AG09319 (cell line): ENCODE measurements around the gene CDK18.

ENCODE experiments used
- DNase-seq: peaks from one replicate; pipeline ENCODE4 v3.0.0-alpha.2; 2010; ENCODE audit warnings: low read depth; ENCODE audit errors: extremely low read depth
- TF ChIP-seq, protein P1 (sequence below): IDR thresholded peaks from 2 replicates; pipeline ENCODE4 v1.5.1; 2011; ENCODE audit warnings: low read depth, mild to moderate bottlenecking, inconsistent platforms, low read length, moderate library complexity

Gene CDK18

DNA sequence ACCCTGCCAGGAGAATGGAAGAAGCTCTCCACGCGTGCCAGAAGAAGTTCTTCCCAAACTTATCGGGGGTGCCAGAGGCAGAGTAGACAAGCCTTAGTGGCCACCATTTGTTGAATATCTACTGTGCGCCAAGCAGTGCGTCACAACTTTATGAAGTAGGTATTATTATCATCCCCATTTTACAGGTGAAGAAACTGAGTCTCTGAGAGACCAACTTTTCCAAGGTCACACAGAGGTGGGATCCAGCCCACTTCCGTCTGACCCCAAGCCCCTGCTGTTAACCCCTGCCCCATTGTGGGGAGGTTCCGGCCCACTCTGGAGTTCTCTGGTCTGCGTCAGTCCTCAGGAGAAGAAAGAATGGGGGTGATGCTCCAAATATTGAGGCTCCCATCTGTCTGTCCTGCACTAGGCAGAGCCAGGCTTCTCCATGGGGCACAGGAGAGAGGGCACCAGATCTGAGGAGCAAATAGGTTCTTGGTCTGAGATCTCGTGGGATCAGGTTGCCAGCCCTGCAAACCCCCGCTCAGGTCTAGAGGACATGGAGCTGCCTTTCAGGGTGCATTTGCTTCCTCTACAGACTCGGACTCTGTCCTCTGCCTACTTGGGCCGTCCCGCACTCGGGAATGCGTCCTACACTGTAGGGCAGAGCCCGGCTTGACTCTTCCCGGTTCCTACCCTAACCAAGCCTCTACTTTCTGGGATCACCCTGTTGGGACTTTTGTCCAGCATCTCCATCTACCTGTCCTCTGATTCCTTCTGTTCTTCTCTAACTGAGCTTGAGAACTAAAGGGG lies 2.1 kb downstream of the CDK18 start:
- TF ChIP-seq, protein P1, sequence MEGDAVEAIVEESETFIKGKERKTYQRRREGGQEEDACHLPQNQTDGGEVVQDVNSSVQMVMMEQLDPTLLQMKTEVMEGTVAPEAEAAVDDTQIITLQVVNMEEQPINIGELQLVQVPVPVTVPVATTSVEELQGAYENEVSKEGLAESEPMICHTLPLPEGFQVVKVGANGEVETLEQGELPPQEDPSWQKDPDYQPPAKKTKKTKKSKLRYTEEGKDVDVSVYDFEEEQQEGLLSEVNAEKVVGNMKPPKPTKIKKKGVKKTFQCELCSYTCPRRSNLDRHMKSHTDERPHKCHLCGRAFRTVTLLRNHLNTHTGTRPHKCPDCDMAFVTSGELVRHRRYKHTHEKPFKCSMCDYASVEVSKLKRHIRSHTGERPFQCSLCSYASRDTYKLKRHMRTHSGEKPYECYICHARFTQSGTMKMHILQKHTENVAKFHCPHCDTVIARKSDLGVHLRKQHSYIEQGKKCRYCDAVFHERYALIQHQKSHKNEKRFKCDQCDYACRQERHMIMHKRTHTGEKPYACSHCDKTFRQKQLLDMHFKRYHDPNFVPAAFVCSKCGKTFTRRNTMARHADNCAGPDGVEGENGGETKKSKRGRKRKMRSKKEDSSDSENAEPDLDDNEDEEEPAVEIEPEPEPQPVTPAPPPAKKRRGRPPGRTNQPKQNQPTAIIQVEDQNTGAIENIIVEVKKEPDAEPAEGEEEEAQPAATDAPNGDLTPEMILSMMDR = no peak
- DNase-seq = no peak

DNA sequence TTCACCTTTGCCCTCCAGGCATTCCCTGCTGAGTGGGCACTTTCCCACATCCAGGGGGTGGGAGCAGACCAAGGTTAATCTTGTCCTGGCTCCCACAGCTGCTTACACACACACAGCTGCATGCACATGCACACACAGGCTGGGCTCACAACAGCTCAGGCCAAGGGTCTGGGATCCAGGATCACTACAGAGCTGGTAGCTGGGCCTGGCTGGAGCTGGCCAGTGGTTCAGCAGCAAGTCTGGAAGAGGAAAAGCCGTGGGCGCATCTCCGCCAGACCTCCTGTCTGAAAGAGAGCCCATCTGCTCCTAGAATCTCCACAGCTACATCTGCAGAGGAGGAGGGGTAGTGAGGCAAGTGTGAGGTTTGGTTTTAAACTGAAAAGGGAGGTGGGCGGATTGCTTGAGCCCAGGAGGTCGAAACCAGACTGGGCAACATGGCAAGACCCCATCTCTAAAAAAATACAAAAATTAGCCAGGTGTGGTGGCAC lies 3.8 kb downstream of the CDK18 start:
- DNase-seq = no peak
- TF ChIP-seq, protein P1 = no peak

DNA sequence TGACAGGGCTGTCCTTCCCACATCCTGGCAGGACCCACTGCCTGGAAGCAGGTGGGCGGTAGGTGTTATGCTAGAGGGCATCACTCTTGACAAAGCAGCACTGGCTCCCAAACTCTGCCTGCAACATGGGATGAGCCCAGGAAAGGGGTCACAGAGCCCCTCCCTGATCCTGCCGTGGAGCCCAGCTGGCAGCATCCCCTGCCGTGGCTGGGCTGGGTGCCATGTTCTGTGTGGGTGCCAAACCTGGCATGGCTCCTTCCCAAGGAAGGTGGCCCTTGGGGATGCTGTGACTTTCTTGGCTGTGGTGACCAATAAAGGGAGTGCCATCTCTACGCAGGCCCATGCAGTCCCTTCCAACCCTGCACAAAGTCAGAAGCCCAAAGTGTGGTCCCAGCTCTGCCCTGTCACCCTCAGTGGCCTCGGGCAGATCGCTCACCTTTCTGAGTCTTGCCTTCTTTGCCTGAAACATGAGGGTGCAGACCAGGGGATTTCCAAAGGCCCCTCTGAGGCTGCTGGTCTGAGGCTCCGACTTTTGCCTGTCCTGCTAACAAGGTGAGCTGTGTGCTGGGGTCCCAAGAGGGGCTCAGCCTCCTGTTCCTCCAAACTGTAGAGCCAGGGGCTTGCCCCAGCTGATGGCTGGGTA lies 6.0 kb downstream of the CDK18 start:
- DNase-seq = no peak
- TF ChIP-seq, protein P1 = no peak

- TF ChIP-seq, protein P1 = no peak
Observed at GRCh38 chr1:205510951-205511330, 6.5 kb downstream of the CDK18 start.

GRCh38 chr1:205512059-205513045 lies 7.9 kb downstream of the CDK18 start:
- no peak for DNase-seq
- TF ChIP-seq, protein P1 = no peak

More at GRCh38 chr1:205510951-205511330, 6.5 kb downstream of the CDK18 start:
- DNase-seq = no peak

GRCh38 chr1:205513774-205514173 lies 9.3 kb downstream of the CDK18 start:
- TF ChIP-seq, protein P1 = no peak
- DNase-seq = no peak
